Frontal cortex (tissue), 4 donors: Measurements from ENCODE around the gene NPDC1. TPM values are rescaled to one million over a fixed set of nuclear protein-coding genes. Genes with fewer than 3 reads are reported as not detected.
"Not testable (repeated sequence)": the region's sequence is repeated elsewhere in the genome, so short reads cannot be mapped to it uniquely, and the experiment has no call there.

Experiments used
- DNase-seq, 2 donors: peaks; one replicate each; pipeline ENCODE4 v3.0.0; 2012; ENCODE audit warnings: low spot score in 2 of 2
- FAIRE-seq: peaks from 2 replicates; lab custom pipeline; 2012; peaks lifted over from hg19 to GRCh38; lab: Jason Lieb, UNC
- total RNA-seq: library from RNA; depleted of rRNA; stranded (reverse); fragments of >200 nt; gene quantifications from one replicate; pipeline ENCODE4 v1.2.3, GENCODE V29; 2014
- donor health status: control.
- donor health status: control.
- donor health status: control.

The NPDC1 gene
- total RNA-seq, 1 donor from 2014 or later = 16.3 TPM

DNA sequence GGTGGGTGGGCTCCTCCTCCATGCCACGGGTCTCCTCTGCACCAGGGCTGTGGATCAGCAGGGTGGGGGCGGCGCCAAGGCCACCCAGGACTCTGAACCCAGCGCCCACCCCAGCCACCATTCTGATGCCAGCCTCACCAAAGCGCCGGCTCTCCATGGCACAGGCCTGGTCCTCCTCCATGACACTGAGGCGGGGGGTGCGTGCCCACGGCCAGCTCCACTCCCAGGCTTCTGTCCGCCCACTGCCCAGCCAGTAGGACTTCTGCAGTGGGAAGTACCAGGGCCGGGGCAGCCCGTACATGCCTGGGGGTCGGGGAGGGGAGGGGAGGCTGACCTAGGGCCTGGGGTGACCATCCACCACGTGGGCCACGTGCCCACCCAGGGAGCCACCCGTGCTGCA is 29.5 kb downstream of the NPDC1 start:
- DNase-seq = no peak
- no peak for FAIRE-seq

DNA sequence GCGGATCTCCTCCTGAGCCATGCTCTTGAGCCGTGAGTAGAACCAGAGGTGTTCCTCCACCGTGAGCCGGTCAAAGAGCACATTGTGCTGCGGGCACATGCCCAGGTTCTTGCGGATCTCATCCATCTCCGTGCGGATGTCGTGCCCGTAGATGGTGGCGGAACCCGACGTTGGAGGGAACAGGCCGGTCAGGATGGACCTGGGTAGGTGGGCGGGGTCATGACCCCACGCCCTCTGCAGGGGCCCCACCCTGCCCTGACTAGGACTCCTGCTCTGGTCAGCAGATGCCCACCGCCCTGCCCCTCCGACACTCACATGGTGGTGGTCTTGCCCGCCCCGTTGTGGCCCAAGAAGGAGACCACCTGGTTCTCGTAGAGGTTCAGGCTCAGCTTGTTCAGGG is 30.0 kb downstream of the NPDC1 start:
- no peak for DNase-seq
- no peak for FAIRE-seq

DNA sequence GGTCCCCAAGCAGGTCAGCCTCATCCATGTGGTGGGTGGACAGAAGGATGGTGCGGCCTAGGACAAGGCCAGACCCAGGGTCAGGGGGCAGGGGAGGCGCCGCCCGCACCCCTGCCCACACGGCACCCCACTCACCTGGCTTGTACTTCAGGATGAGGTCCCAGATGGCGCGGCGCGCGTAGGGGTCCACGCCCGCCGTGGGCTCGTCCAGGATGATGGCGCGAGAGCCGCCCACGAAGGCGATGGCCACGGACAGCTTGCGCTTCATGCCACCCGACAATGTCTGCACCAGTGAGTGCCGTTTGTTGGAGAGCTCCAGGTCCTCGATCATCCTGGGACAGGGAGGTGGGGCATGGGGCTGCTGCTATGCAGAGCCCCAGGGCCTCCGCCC is 30.4 kb downstream of the NPDC1 start:
- FAIRE-seq (no peak), DNase-seq (no peak)

DNA sequence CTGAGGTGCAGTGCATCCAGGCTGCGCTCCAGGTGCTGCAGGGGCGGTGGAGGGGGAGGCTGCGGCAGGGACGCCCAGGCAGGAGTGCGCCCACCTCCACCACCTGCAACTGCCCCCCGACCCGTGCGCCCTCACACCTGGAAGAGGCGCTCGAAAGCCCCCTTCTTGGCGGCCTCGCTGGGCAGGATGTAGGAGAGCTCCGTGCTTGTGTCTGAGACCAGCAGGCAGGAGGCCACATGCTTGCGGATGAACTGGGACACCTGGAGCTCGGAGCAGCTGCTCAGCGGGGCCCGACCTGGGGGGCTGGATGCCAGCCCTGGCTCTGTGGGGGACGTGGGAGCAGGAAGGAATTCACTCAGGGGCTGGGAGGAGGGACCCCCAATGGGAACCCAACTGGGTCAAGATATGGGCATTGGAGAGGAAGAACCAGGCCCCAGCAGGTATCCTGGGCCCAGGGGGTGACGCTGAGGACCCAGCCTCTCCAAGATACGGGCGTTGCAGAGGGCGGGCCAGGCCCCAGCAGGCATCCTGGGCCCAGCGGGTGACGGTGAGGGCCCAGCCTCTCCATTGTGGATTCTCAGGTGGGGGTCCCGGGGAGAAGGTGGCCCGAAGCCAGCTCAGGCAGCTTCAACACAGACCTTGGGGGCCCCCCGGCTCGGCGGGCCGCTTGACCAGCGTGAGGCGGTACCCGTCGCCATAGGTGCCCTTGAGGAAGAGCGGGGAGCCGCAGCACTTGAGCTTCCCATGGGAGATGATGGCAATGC is 31.0 kb downstream of the NPDC1 start:
- no peak for DNase-seq
- FAIRE-seq = no peak

DNA sequence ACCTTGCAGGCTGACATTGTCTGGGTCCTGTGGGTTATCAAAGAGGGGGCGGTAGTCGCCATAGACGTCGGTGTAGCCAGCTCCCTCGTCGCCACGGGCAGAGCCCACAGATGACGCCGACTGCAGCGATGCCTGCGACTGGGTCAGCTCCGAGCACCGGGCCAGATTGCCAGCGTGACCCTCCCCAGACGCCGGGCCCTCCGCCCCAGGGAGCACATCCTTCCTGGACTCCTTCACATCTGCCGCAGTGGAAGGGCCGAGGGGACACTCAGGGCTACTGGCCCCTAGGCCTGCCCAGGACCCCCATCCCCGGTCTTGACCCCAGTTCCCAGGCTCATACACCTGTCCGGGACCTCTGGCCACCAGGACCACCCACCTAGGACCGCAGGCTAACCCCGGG is 31.8 kb downstream of the NPDC1 start:
- DNase-seq (no peak), FAIRE-seq (no peak)

DNA sequence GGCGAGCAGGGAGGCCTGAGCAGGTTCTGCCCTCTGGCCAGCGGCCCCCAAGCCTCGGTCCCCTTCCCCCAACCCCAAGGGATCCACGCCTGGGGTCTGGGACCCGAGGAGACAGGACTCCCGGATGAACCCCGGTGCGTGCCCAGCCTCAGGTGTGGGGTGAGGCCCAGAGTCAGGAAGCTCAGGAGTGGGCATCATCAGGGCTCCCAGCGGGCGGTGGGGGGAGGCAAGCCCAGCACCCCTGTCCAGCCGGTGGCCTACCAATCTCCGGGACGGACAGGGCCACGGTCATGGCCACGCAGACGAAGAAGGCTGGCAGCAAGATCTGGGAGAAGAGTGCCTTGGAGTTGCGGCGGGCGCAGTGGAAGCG is 32.4 kb downstream of the NPDC1 start:
- FAIRE-seq (no peak), DNase-seq (no peak)

DNA sequence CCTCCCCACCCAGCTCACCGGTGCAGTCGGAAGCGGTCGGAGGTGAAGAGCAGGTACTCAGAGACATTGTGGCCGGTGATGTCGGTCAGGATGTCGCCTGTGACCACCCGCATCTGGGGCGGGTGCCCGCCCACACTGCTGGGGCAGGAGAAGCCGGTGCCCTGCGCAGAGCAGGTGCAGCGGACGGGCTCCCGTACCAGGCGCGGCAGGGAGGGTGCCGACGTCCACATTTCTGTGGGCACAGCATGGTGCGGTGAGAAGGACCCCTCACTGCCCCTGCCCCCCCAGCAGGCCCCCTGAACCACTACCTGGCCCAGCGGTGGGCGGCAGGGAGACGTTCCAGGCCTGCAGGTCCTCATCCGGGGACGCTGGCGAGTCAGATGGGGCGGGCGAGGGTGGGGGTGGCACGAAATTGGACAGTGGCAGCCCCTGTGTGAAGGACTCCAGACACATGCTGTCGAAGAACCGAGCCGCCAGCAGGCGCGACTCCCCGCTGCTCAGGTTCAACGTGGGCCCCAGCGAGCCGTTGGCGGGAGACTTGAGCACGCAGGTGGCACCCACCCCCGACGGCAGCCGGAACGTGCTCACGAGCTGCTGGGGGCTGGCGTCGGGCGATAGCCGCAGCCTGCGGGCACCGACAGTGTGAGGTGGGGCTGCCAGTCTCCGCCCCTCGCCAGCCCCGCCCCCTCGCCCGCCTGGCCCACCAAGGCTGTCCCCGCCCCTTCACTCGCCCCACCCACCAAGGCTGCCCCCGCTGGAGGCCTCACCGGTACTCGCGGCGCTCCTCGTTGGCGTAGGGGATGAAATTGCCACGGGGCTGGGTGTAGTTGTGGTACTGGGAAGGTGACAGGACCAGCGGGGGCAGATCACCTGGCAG is 33.0 kb downstream of the NPDC1 start:
- FAIRE-seq (no peak), DNase-seq (no peak)

DNA sequence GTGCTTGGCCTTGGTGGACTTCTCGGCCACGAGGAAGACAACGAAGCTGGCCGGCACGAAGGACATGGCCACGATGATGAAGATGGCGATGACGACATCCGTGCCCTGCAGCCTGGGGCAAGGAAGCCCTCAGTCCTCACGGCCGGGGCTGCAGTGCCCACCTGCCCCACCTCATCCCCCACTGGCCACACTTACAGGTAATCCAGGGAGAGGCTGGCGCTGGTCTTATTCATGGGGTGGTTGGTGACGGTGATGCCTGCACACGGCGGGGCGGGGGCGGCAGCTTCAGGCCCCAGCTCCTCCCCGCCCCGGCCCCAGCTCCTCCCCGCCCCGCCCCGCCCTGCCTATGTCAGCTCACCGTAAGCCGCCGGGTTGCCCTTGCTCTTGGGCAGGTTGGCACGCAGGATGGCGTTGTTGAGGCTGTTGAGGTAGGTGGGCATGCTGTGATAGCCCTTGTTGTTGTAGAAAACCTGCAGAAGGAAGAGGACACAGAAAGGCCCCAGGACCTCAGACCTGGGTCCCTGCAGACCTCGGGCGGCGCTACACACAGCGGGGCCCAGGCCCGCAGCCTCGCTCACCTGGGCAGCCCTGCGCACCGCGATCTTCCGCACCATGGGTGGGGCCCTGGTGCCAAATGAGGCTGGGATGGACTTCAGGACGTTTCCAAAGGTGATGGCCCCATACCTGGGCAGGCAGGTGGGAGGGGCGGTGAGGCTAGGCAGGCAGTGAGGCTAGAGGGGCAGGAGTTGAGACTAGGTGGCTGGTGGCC is 33.9 kb downstream of the NPDC1 start:
- DNase-seq (no peak), FAIRE-seq (no peak)

DNA sequence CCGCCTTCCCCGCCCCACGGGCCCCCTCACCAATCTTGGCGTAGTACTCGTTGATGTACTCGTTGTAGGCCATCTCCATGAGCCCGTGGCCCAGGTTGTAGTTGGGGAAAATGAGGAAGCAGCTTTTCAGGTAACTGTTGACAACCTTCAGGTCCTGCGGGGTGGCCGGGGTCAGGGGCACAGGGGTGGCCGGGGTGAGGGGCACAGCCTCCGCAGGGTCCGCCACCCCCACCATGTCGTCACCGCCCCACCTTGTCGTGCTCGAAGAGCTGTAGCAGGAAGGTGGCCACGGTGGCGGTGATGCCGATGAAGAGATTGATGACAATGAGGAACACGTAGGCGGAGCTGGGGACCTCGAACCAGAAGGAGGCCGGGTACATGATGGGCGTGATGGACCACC is 34.8 kb downstream of the NPDC1 start:
- no peak for DNase-seq
- FAIRE-seq = no peak

DNA sequence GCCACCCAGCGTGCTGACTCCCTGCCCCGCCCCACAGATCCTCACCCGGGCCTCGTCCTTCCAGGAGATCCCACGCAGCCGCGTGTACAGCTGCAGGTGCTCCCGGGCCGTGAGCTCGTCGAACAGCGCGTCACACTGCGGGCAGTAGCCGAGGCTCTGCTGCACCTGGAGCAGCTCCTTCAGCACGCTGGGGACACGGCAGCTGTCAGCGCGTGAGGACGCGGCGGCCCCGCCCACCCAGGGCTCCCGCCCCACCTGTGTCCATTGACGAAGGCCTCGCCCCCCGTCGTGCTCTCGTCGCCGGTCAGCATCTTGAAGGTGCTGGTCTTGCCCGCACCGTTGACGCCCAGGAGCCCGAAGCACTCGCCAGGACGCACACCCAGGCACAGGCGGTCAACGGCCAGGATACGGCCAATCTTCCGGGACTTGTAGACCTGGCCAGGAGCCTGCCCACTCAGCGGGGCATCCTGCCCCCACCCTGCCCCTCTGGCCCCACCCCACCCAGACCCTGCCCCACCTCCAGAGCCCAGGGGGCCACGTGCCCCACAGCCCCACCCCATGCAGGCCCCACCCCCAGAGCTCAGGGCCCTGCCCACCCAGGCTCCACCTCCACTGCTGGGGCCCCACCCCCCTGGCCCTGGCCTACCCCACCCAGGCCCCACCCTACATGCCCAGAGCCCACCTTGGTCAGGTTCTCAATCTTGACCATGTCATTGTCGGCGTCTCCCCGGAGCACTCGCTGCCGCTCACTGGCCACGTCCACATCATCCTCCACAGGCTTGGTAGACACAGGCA is 35.8 kb downstream of the NPDC1 start:
- DNase-seq = no peak
- FAIRE-seq = no peak

DNA sequence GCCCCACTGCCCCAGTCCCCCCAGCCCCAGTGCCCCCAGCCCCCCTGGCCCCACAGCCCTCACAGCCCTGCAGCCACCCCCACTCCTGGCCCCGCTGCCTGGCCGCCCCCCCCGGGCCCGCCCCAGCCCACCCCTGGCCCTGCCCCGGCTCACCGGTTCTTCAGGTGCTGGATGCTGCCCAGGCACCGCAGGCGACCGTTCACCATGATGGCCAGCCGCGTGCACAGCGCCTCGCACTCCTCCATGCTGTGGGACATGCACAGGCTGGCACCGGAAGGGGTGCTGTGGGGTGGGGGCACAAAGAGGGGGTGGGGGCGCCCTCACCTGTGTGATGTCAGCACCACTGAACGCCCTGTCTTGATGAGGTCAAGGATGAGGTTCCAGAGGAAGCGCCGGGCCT is 36.8 kb downstream of the NPDC1 start:
- FAIRE-seq (no peak), DNase-seq (no peak)

DNA sequence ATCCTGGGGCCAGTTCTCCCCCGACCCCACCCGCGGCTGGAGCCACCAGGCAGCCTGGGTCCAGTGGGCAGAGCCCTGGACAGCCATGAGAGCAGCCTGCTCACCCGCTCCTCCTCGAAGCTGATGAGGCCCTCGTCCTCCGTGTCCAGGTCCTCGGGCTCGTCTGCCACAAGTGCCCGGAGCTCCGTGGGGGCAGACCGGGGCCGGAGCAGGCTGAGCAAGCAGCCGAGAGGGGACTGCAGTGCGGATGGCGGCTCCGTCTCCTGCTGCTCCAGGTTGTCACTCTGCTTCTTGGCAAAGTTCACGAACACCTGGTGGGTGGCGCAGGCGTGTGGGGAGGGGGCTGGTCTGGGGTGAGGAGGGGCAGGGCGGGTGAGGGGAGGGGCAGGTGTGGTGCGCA is 37.7 kb downstream of the NPDC1 start:
- FAIRE-seq (no peak), DNase-seq (no peak)

DNA sequence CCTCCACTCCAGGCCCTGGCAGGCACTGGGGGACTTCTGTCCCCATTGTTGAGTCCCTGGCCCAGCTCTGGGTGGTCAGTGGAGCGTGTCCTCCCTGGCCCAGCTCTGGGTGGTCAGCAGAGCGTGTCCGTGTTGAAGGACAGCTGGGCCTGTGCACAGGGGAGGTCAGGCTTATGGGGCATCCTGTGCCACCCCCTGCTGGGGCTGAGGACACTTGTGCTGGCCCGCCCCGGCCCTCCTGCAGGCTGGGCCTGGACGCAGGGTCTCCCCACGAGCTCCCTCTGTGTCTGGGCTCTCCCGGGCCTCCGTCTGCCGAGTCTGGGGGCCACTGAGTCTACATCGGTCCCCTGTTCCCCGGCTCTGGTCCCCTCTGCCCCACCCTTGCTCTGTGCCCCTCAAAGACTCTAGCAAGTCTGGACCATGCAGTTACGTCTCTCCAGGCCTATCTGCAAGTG is 38.1 kb downstream of the NPDC1 start:
- no peak for FAIRE-seq

DNA sequence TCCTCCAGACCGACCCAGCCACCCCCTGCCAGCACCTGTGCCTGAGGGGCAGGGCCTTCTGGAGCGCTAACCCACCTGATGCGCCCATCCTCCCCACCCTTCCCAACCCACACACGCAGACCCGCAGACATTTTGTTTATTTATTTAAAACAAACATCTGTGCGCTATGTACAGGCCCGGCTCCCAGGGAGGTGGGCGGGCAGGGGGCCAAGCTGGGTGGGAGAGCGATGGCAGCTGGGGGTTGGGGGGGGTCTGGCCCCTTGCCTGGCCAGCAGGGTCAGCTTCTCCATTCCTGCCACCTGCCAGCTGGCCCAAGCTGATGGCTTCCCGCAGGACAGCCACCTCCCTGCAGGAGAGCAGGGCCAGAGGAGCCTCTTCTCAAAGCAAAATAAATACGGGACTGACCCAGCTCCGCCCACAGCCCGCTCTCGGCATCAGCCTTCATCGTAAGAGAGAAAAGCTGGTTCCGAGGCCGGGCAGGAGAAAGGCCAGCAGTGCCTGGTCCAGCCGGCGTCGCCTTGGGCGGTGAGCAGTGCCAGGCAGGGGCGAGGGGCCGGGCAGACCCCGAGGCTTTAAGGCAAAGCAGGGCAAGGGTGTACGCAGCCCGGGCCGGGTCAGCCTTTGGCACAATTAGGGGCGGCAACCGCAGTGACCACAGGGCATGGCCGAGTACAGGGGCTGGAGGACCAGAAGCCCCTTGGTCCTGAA is 38.7 kb downstream of the NPDC1 start:
- DNase-seq (no peak), FAIRE-seq (no peak)

More for the DNA sequence above, 38.1 kb downstream of the NPDC1 start:
- DNase-seq = no peak

DNA sequence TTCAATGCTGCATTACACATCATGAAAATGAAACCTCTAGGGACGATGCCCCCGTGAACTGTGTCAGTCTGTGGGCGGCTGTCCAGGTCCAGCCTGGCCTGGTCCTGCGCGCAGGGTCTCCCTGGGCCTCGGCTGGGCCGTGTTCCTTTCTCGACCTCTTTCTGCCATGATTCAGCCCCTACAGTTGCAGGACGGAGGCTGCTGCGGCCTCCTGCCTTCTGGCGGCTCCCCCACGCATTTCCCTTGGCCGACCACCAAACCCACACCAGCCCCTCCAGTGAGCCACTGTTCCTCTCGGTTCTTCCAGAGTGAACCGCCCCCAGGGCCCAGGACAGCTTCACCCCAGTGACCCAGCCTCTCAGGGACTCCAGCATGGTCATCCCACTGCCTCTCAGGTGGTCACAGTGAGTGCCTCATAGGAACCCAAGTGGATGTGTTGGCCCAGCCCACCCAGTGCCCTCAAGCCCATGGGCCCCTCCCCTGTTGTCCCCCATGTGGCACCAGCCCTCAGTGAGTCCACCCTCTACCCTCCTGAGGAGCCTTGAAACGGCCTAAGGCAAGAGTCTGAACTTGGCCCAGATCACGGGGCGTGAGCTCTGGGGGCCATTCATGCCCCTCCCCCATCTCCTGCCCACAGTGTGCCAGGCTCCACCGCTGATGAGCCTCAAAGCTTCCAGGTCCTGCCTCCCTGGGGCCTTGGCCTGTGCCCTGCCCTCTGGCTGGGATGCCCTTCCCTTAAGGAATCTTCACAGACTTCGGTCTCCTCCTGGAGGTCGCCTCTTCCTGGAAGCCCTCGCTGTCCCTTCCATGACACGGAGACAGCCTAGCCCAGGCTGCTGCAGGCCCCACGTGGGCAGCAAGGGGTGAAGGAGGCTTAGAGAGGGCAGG is 39.6 kb downstream of the NPDC1 start:
- no peak for FAIRE-seq
- no peak for DNase-seq

DNA sequence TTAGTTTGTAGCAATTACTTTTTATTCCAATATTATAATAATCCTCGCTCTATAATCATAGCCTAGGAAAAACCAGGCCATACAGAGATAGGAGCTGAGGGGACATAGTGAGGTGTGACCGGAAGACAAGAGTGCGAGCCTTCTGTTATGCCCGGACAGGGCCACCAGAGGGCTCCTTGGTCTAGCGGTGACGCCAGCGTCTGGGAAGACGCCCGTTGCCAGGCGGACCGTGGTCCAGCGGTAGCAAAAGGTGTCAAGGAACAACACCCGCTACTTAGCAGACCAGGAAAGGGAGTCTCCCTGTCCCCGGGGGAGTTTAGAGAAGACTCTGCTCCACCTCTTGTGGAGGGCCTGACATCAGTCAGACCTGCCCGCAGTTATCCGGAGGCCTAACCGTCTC is 41.7 kb downstream of the NPDC1 start:
- not testable (repeated sequence) for FAIRE-seq, DNase-seq

DNA sequence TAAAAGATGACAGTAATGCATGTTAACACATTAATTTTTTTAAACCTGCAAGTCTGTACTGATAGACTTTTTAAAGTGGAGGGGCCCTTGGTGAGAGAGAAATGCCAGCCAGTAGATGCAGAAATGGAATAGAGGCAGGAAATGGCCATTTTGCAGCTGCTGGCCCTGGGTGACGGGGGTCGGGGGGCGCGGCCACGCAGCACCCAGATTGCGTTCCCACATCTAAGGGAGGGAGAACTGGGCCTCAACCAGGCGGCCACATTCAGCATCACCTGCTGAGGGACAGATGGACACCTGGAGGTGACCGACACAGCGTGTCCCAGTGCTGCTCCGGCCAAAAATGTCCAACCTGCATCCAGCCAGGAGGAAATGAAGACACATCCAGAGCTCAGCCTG is 43.3 kb downstream of the NPDC1 start:
- FAIRE-seq = no peak
- no peak for DNase-seq
